ENCODE results near the gene SRRM2.

The SRRM2 gene

GRCh38 chr16:2798723-2799204 is 46.3 kb downstream of the SRRM2 start:
- Histone ChIP-seq H3K4me3 (replicated peaks; ENCODE audit: low read depth, low read length) (no peak overlapping the region), H3K36me3 (ENCODE audit: control insufficient read depth, insufficient read depth, low read length) (no peaks in the 10 kb centered on the region), H3K27me3 (replicated peaks; ENCODE audit: control insufficient read depth, insufficient read depth, low read length) (no peaks in the 10 kb centered on the region)
- no peak for DNase-seq (ENCODE audit: extremely low read depth, insufficient read length)
- no peak for TF ChIP-seq CTCF (IDR thresholded peaks at IDR 0.05; ENCODE audit: insufficient read depth, low read length, poor library complexity, severe bottlenecking)

GRCh38 chr16:2799205-2799858 is 46.9 kb downstream of the SRRM2 start:
- no peak overlapping the region for H3K4me3 ChIP-seq (replicated peaks; ENCODE audit: low read depth, low read length)
- no peaks in the 10 kb centered on the region for H3K27me3 ChIP-seq (replicated peaks; ENCODE audit: control insufficient read depth, insufficient read depth, low read length)
- no peak for DNase-seq (ENCODE audit: extremely low read depth, insufficient read length)
- TF ChIP-seq CTCF (IDR thresholded peaks at IDR 0.05; ENCODE audit: insufficient read depth, low read length, poor library complexity, severe bottlenecking): no peak
- H3K36me3 ChIP-seq (ENCODE audit: control insufficient read depth, insufficient read depth, low read length): no peaks in the 10 kb centered on the region

GRCh38 chr16:2799859-2800226 is 47.4 kb downstream of the SRRM2 start:
- Histone ChIP-seq H3K27me3 (replicated peaks; ENCODE audit: control insufficient read depth, insufficient read depth, low read length) (no peaks in the 10 kb centered on the region), H3K36me3 (ENCODE audit: control insufficient read depth, insufficient read depth, low read length) (no peaks in the 10 kb centered on the region), H3K4me3 (replicated peaks; ENCODE audit: low read depth, low read length) (no peak overlapping the region)
- no peak for TF ChIP-seq CTCF (IDR thresholded peaks at IDR 0.05; ENCODE audit: insufficient read depth, low read length, poor library complexity, severe bottlenecking)
- no peak for DNase-seq (ENCODE audit: extremely low read depth, insufficient read length)

- no peak for TF ChIP-seq CTCF (IDR thresholded peaks at IDR 0.05; ENCODE audit: insufficient read depth, low read length, poor library complexity, severe bottlenecking)
- Histone ChIP-seq H3K36me3 (ENCODE audit: control insufficient read depth, insufficient read depth, low read length) (no peaks in the 10 kb centered on the region), H3K4me3 (replicated peaks; ENCODE audit: low read depth, low read length) (no peak overlapping the region), H3K27me3 (replicated peaks; ENCODE audit: control insufficient read depth, insufficient read depth, low read length) (no peaks in the 10 kb centered on the region; the same call in none of the 2 replicates)
- DNase-seq (ENCODE audit: extremely low read depth, insufficient read length): no peak
Observed at GRCh38 chr16:2803545-2804195, 51.2 kb downstream of the SRRM2 start.

- no peak for TF ChIP-seq CTCF (IDR thresholded peaks at IDR 0.05; ENCODE audit: insufficient read depth, low read length, poor library complexity, severe bottlenecking)
- Histone ChIP-seq H3K27me3 (replicated peaks; ENCODE audit: control insufficient read depth, insufficient read depth, low read length) (no peaks in the 10 kb centered on the region; the same call in none of the 2 replicates), H3K4me3 (replicated peaks; ENCODE audit: low read depth, low read length) (no peak overlapping the region), H3K36me3 (ENCODE audit: control insufficient read depth, insufficient read depth, low read length) (no peaks in the 10 kb centered on the region)
- no peak for DNase-seq (ENCODE audit: extremely low read depth, insufficient read length)
Observed at GRCh38 chr16:2804728-2805127, 52.3 kb downstream of the SRRM2 start.

Measured in GM06990 (cell line).